Esophagus muscularis mucosa (tissue), 4 donors: Measurements from ENCODE around the gene TMEM269.

Experiments used
- EP300 ChIP-seq: sonication (generic); formaldehyde crosslinking; IDR thresholded peaks from one replicate; pipeline ENCODE4 v1.6.1; 2017; ENCODE audit warnings: antibody characterized with exemption
- POLR2A ChIP-seq: fragments of 450-650 bp; IDR thresholded peaks from one replicate; pipeline ENCODE4 v1.6.1; 2017; ENCODE audit warnings: antibody characterized with exemption, moderate library complexity, mild to moderate bottlenecking, low read depth
- TF ChIP-seq, protein P1 (sequence below), 3 experiments: fragments of 200-600 bp in 2 of 3; fragments of 450-650 bp in 1 of 3; sonication (generic) in 2 of 3; IDR thresholded peaks; one replicate each; pipeline ENCODE4 v1.5.1; 2017 to 2019; ENCODE audit warnings: antibody characterized with exemption in 3 of 3, mild to moderate bottlenecking in 2 of 3, moderate library complexity in 1 of 3

DNA sequence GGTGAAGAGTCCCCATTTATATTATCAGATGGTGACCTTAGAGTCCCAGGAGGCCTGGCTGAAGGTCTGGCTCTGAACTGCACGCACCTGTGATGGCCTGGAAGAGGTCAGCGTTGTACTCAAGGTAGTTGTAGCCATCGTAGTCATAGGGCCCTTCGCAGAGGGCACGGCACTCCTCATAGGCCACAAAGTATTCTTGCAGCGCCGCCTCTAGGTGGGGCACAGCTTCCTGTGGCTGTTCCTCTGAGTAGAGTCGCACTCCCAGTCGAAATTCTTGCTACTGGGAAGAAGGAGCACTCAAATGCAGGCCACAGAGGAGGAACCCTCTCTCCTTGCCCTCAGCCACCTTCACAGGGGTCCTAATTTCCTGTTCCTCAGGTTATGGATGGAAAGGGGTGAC is 25.7 kb upstream of the TMEM269 start:
- TF ChIP-seq, protein P1, sequence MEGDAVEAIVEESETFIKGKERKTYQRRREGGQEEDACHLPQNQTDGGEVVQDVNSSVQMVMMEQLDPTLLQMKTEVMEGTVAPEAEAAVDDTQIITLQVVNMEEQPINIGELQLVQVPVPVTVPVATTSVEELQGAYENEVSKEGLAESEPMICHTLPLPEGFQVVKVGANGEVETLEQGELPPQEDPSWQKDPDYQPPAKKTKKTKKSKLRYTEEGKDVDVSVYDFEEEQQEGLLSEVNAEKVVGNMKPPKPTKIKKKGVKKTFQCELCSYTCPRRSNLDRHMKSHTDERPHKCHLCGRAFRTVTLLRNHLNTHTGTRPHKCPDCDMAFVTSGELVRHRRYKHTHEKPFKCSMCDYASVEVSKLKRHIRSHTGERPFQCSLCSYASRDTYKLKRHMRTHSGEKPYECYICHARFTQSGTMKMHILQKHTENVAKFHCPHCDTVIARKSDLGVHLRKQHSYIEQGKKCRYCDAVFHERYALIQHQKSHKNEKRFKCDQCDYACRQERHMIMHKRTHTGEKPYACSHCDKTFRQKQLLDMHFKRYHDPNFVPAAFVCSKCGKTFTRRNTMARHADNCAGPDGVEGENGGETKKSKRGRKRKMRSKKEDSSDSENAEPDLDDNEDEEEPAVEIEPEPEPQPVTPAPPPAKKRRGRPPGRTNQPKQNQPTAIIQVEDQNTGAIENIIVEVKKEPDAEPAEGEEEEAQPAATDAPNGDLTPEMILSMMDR (IDR thresholded peaks at IDR 0.05): no peak
- TF ChIP-seq POLR2A: no peak
- no peak for TF ChIP-seq EP300
